NK-92 (cell line): ENCODE data around the gene DCAF15.

Experiments
- DNase-seq: peaks from one replicate; lab custom pipeline; 2025; ENCODE audit not compliant: unreplicated experiment; lab: John Stamatoyannopoulos, UW

The DCAF15 gene

DNA sequence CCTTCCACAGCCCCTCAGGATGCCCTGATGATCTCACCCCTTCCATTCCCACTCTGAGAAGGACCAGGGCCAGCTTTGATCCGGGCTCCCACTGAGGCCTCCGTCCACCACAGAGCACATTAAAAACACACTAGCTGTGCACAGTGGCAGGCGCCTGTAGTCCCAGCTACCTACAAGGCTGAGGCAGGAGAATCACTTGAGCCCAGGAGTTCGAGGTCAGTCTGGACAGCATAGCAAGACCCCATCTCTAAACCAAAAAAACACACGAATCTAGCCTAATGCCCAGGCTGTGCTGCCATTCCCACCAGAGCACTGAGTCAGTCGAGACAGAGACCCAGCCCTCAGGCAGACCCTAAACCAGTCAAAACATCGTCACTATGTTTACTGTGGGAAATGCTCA lies 39.7 kb downstream of the DCAF15 start:
- no peak for DNase-seq

- DNase-seq, result no peak
Measured at GRCh38 chr19:13993590-13994300, 41.4 kb downstream of the DCAF15 start.

GRCh38 chr19:13995017-13995728 lies 42.9 kb downstream of the DCAF15 start:
- DNase-seq, result no peak

DNA sequence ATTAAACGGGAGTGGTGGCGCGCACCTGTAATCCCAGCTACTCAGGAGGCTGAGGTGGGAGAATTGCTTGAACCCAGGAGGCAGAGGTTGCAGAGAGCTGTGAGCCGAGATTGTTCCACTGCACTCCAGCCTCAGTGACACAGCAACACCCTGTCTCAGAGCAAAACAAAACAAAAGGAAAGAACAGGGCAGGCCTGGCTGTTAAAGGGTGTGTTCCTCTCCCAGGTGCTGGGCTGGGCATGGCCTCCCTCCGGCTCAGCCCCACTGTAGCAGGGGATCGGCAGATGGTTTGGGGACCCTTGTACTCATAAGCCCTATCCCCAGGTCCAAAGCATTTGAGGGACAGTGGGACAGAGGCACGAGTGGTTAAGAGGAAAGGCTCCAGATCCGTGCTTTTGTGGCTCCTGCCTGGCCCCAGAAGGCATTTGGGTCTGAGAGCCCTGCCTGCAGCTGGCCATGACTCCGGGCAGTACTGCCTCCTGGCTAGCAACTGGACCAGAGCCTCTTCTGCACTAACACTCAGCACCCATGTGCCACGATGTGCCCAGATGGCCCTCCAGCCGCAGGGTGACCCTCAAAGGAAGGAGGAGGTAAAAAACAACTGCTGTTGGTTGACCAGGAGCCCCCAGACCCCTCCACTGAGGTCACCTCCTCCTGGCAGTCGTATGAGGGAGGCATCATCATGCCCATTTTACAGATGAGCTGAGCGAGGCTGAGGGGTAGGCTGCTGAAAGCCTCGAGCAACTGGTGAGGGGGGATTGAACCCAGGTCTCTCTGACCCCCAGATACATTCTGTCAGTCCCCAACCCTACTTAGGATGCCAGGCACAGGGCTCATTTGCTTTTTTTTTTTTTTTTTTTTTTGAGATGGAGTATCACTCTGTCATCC lies 43.8 kb downstream of the DCAF15 start:
- no peak for DNase-seq

DNA sequence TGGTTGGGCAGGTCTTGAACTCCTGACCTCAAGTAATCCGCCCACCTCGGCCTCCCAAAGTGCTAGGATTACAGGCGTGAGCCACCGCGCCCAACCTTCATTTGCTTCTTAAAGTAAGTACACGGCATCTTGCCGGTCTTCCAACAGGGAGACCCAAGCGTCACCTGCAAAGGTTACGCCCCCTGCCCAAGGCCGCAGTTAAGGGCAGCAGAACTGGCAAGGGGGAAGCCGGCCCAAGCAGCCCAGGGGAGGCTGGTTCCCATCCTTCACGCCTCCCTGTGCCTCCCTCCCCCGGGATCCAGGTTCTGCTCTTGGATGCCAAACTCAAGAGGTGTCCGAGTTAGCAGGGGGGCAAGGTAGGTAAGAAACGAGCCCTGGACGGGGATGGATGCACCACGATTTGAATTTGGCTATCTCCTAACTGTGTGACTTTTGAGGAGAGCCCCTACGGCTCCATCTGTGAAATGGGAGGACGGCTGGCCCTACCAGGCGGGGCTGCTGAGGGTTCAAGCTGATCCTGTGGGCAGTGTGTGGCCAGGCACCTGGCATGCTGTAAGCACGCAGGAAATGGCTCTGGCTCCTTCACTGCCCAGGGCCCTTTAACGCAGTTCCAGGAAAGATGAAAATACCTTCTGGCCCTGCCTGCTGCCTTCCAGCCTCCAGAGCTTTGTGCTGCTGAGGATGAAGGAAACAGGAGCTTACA lies 44.8 kb downstream of the DCAF15 start:
- no peak for DNase-seq

DNA sequence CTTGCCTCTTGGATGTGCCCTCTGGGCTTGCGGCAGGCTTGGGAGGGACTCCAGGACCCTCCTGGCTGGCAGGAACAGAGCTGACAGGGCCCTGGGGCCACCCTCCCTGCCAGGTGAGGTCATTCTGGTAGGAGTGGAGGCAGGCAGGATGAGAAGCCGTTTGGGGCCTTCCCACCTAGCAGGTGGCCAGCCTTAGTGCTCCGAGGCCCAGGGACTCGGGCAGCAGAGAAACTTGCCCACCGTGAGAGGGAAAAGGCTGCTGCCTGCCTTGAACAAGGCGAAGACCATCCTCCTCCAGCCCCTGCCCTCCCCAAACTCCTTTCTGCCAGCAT lies 45.3 kb downstream of the DCAF15 start:
- DNase-seq, result no peak

- DNase-seq, result no peak
Measured at GRCh38 chr19:13998426-13998825, 46.1 kb downstream of the DCAF15 start.

GRCh38 chr19:13999085-13999484 lies 46.8 kb downstream of the DCAF15 start:
- no peak for DNase-seq

DNA sequence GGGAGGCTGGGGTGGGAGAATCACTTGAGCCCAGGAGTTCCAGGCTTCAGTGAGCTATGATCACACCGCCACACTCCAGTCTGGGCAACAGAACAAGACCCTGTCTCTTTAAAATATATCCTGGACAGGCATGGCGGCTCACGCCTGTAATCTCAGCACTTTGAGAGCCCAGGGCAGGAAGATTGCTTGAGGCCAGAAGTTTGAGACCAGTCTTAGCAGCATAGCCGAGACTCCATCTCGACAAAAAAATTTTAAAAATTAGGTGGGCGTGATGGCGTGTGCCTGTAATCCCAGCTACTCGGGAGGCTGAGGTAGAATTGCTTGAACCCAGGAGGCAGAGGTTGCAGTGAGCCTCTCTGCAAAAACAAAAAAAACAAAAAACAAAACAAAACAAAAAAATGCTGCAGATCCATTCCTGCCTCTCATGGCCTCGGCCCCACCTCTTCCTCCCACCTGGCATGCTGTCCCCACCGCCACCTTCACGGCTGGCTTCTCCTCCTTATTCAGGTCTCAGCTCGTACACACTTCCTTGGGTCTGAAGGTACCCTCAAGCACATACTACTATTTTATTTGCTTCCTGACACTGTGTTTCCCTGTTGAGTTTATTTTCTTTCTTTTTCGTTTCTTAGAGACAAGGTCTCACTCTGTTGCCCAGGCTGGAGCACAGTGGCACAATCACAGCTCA lies 48.5 kb downstream of the DCAF15 start:
- DNase-seq, result no peak

DNA sequence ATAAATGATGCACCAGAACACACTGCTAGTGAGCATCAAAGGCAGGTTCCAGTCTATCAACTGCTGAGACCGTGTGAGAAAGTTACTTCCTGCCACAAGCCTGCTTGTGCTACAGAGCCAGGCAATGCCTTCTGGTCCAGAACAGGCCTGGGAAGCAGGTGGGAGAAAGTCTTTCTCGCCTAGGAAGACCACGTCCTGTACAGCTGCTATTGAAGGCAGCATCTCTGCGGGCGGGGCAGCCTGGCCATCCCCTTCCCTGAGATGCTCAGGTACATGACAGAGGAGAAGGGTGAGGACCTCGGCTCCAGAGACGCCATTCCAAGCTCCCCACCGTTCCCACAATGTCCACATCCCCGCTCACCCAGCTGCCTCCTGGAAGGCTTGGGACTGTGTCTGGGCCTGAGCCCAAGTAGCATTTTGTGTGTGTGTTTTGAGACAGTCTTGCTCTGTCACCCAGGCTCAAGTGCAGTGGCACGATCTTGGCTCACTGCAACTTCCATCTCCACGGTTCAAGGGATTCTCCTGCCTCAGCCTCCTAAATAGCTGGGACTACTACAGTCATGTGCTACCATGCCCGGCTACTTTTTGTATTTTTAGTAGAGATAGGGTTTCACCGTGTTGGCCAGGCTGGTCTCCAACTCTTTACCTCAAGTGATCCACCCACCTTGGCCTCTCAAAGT lies 50.4 kb downstream of the DCAF15 start:
- no peak for DNase-seq

GRCh38 chr19:14003251-14004055 lies 51.1 kb downstream of the DCAF15 start:
- DNase-seq, result no peak

DNA sequence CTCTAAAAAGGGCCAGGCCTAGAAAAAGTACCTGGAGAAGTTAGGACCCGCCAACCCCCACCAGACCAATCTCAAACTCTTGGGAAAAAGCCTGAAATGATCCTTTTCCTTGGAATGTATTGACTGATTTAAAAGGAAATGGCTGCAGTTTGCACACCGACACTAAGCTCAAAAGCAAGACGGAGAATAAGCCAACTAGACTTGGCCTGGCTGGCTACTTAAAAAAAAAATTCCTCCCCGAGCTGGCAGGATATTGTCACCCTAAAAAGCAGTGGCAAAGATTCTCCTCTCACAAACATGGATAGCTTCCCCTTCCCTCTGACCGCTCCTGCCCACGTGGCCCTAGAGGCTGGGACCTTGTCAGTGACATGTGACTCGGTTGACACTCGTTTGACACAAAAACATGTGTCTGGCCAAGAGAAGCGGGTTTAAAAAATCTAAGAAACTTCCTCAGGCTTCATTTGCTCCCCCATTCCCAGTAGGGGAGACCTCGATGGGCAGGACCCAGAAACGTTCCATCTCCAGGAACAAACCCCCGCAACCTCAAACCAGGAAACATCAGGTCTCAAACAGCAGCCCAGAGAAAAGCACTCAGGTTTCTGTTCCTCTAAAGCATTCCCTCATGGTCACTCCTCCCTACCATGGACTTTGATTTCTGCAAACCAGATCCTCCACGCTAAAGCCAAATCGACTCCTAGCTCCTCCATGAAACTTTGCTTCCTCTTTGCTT lies 52.5 kb downstream of the DCAF15 start:
- no peak for DNase-seq

DNA sequence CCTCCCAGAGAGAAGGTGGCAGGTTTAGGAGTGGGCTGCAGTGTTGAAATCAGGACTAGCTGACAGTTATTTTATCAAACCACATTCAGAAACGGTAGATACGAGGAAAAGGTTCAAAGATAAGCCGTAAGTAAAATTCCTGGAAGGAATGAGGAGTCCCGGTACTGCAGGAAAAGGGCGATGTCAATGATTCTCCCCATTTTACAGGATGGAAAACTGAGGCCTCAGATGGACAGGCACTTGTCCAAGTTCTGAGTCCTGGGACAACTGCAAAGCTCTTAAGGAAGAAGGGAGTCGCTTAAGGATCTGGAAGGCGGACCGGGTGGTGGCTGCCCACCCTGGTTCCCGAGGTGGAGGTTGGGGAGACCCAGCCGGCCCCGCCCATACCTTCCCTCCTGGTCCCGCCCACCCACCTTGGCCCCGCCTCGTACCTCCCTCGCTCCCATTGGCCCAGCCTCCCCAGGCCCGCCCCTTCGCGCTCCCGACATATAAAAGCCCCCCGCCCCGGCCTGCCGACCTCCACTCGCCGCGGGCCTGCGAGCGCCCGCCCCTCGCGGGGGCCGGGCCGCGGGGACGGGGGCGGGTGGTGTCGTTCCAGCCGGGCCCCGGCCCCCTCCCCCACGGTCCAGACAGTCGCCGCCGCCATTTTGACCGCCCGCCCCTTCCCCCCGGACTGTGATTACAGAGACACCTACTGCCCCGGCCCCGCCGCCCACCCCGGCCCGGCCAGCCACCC lies 53.2 kb downstream of the DCAF15 start:
- DNase-seq, result peak; percentile 55

GRCh38 chr19:14006085-14006765 lies 53.9 kb downstream of the DCAF15 start, which contains the start of gene RFX1:
RFX1 (minus strand) TSS chr19:14006320; CDS start chr19:13993843, 12,477 bp downstream.
- peak; percentile 93 for DNase-seq

- DNase-seq, result peak; percentile 86
Measured at GRCh38 chr19:14006766-14007562, 54.7 kb downstream of the DCAF15 start.
